ENCODE measurements around the gene SNX9.
"Not testable (repeated sequence)": the region's sequence is repeated elsewhere in the genome, so short reads cannot be mapped to it uniquely, and the experiment has no call there.

SNX9 gene

GRCh38 chr6:157921685-157922367 lies 98.8 kb downstream of the SNX9 start:
- DNase-seq (ENCODE audit: low read depth, low spot score), result no peak

- no peak for DNase-seq (ENCODE audit: low read depth, low spot score)
Measured at GRCh38 chr6:157925771-157926170, 102.7 kb downstream of the SNX9 start.

GRCh38 chr6:157927011-157927410 lies 104.0 kb downstream of the SNX9 start:
- DNase-seq (ENCODE audit: low read depth, low spot score), result no peak

GRCh38 chr6:157928428-157928827 lies 105.4 kb downstream of the SNX9 start:
- DNase-seq (ENCODE audit: low read depth, low spot score), result no peak

GRCh38 chr6:157929076-157929475 lies 106.0 kb downstream of the SNX9 start:
- no peak for DNase-seq (ENCODE audit: low read depth, low spot score)

- no peak for DNase-seq (ENCODE audit: low read depth, low spot score)
Measured at GRCh38 chr6:157929765-157930319, 106.8 kb downstream of the SNX9 start.

GRCh38 chr6:157935786-157936185 lies 112.7 kb downstream of the SNX9 start:
- no peak for DNase-seq (ENCODE audit: low read depth, low spot score)

GRCh38 chr6:157937318-157937717 lies 114.3 kb downstream of the SNX9 start:
- no peak for DNase-seq (ENCODE audit: low read depth, low spot score)

- no peak for DNase-seq (ENCODE audit: low read depth, low spot score)
Measured at GRCh38 chr6:157937916-157938315, 114.9 kb downstream of the SNX9 start.

GRCh38 chr6:157940375-157941036 lies 117.5 kb downstream of the SNX9 start:
- DNase-seq (ENCODE audit: low read depth, low spot score), result peak; percentile 23

GRCh38 chr6:157941101-157941863 lies 118.2 kb downstream of the SNX9 start:
- no peak for DNase-seq (ENCODE audit: low read depth, low spot score)

GRCh38 chr6:157942351-157942750 lies 119.3 kb downstream of the SNX9 start:
- DNase-seq (ENCODE audit: low read depth, low spot score), result no peak

- DNase-seq (ENCODE audit: low read depth, low spot score), result no peak
Measured at GRCh38 chr6:157943249-157943963, 120.4 kb downstream of the SNX9 start.

- DNase-seq (ENCODE audit: low read depth, low spot score), result no peak
Measured at GRCh38 chr6:157943964-157944283, 120.9 kb downstream of the SNX9 start.

GRCh38 chr6:157944983-157945931 lies 122.2 kb downstream of the SNX9 start:
- DNase-seq (ENCODE audit: low read depth, low spot score), result no peak

- DNase-seq (ENCODE audit: low read depth, low spot score), result no peak
Measured at GRCh38 chr6:157946053-157946617, 123.1 kb downstream of the SNX9 start.

- DNase-seq (ENCODE audit: low read depth, low spot score), result no peak
Measured at GRCh38 chr6:157946865-157947532, 124.0 kb downstream of the SNX9 start.

GRCh38 chr6:157950899-157951298 lies 127.9 kb downstream of the SNX9 start:
- not testable (repeated sequence) for DNase-seq (ENCODE audit: low read depth, low spot score)

GRCh38 chr6:157951828-157952227 lies 128.8 kb downstream of the SNX9 start:
- DNase-seq (ENCODE audit: low read depth, low spot score), result no peak

GRCh38 chr6:157952861-157953351 lies 129.9 kb downstream of the SNX9 start:
- no peak for DNase-seq (ENCODE audit: low read depth, low spot score)

Data from activated CD4-positive, CD25-positive, alpha-beta regulatory T cell treated with anti-CD3 and anti-CD28 coated beads, Interleukin-2, amount 50 U/mL, for 16 hours (primary cell).